ENCODE measurements around the gene REEP1. TPM values are rescaled to one million over a fixed set of nuclear protein-coding genes. Genes with fewer than 3 reads are reported as not detected.

Gene REEP1
- polyA plus RNA-seq, 2 donors, result 2.6 to 2.9 TPM

GRCh38 chr2:86243950-86244733 is 93.3 kb downstream of the REEP1 start:
- Histone ChIP-seq H3K9me3 (ENCODE audit: control insufficient read depth in 2 of 2, insufficient read depth in 1 of 2, low read depth in 1 of 2, low read length in 1 of 2) (no peaks in the 10 kb centered on the region), H3K4me1 (ENCODE audit: control insufficient read depth in 2 of 2, insufficient read depth in 2 of 2, low read length in 1 of 2) (peaks cover 0 to 2% of the 10 kb centered on the region in 2 donors), H3K4me3 (ENCODE audit: low read depth in 1 of 2, low read length in 2 of 2) (no peak overlapping the region), H3K27me3 (ENCODE audit: control insufficient read depth in 1 of 2, insufficient read depth in 2 of 2, low read length in 2 of 2) (no peaks in the 10 kb centered on the region), H3K27ac (ENCODE audit: low read depth in 2 of 2, low read length in 1 of 2) (no peak overlapping the region), H3K36me3 (ENCODE audit: control insufficient read depth in 2 of 2, insufficient read depth in 2 of 2, low read length in 1 of 2) (no peaks in the 10 kb centered on the region)
- WGBS, 2 donors, result 77 to 85% methylated on average over 5 of the region's 5 CpGs

- no peak overlapping the region for H3K4me3 ChIP-seq (ENCODE audit: low read depth in 1 of 2, low read length in 2 of 2)
- 73 to 79% methylated on average over 6 of the region's 6 CpGs for WGBS, 2 donors
- no peaks in the 10 kb centered on the region for H3K27me3 ChIP-seq (ENCODE audit: control insufficient read depth in 1 of 2, insufficient read depth in 2 of 2, low read length in 2 of 2)
- peaks cover 2% of the 10 kb centered on the region in 2 donors for H3K4me1 ChIP-seq (ENCODE audit: control insufficient read depth in 2 of 2, insufficient read depth in 2 of 2, low read length in 1 of 2)
- no peaks in the 10 kb centered on the region for H3K9me3 ChIP-seq (ENCODE audit: control insufficient read depth in 2 of 2, insufficient read depth in 1 of 2, low read depth in 1 of 2, low read length in 1 of 2)
- H3K27ac ChIP-seq (ENCODE audit: low read depth in 2 of 2, low read length in 1 of 2), result no peak overlapping the region
- no peaks in the 10 kb centered on the region for H3K36me3 ChIP-seq (ENCODE audit: control insufficient read depth in 2 of 2, insufficient read depth in 2 of 2, low read length in 1 of 2)
Observed at GRCh38 chr2:86243272-86243671, 94.2 kb downstream of the REEP1 start.

GRCh38 chr2:86241611-86242010 is 95.8 kb downstream of the REEP1 start:
- WGBS, 2 donors, result 67 to 77% methylated on average over 6 of the region's 6 CpGs
- Histone ChIP-seq H3K27me3 (ENCODE audit: control insufficient read depth in 1 of 2, insufficient read depth in 2 of 2, low read length in 2 of 2) (no peaks in the 10 kb centered on the region), H3K9me3 (ENCODE audit: control insufficient read depth in 2 of 2, insufficient read depth in 1 of 2, low read depth in 1 of 2, low read length in 1 of 2) (no peaks in the 10 kb centered on the region), H3K4me3 (ENCODE audit: low read depth in 1 of 2, low read length in 2 of 2) (no peak overlapping the region), H3K36me3 (ENCODE audit: control insufficient read depth in 2 of 2, insufficient read depth in 2 of 2, low read length in 1 of 2) (no peaks in the 10 kb centered on the region), H3K4me1 (ENCODE audit: control insufficient read depth in 2 of 2, insufficient read depth in 2 of 2, low read length in 1 of 2) (peaks cover 2% of the 10 kb centered on the region in 2 donors), H3K27ac (ENCODE audit: low read depth in 2 of 2, low read length in 1 of 2) (no peak overlapping the region)

GRCh38 chr2:86240251-86240650 is 97.2 kb downstream of the REEP1 start:
- Histone ChIP-seq H3K9me3 (ENCODE audit: control insufficient read depth in 2 of 2, insufficient read depth in 1 of 2, low read depth in 1 of 2, low read length in 1 of 2) (no peaks in the 10 kb centered on the region), H3K4me1 (ENCODE audit: control insufficient read depth in 2 of 2, insufficient read depth in 2 of 2, low read length in 1 of 2) (peaks cover 2% of the 10 kb centered on the region in 2 donors), H3K36me3 (ENCODE audit: control insufficient read depth in 2 of 2, insufficient read depth in 2 of 2, low read length in 1 of 2) (no peaks in the 10 kb centered on the region), H3K27ac (ENCODE audit: low read depth in 2 of 2, low read length in 1 of 2) (no peak overlapping the region), H3K4me3 (ENCODE audit: low read depth in 1 of 2, low read length in 2 of 2) (no peak overlapping the region), H3K27me3 (ENCODE audit: control insufficient read depth in 1 of 2, insufficient read depth in 2 of 2, low read length in 2 of 2) (no peaks in the 10 kb centered on the region)
- 94% methylated on average over 14 of the region's 14 CpGs for WGBS, 2 donors

- Histone ChIP-seq H3K4me1 (ENCODE audit: control insufficient read depth in 2 of 2, insufficient read depth in 2 of 2, low read length in 1 of 2) (peaks cover 2% of the 10 kb centered on the region in 2 donors), H3K27me3 (ENCODE audit: control insufficient read depth in 1 of 2, insufficient read depth in 2 of 2, low read length in 2 of 2) (no peaks in the 10 kb centered on the region), H3K9me3 (ENCODE audit: control insufficient read depth in 2 of 2, insufficient read depth in 1 of 2, low read depth in 1 of 2, low read length in 1 of 2) (no peaks in the 10 kb centered on the region), H3K4me3 (ENCODE audit: low read depth in 1 of 2, low read length in 2 of 2) (no peak overlapping the region), H3K27ac (ENCODE audit: low read depth in 2 of 2, low read length in 1 of 2) (no peak overlapping the region), H3K36me3 (ENCODE audit: control insufficient read depth in 2 of 2, insufficient read depth in 2 of 2, low read length in 1 of 2) (no peaks in the 10 kb centered on the region)
- WGBS, 2 donors, result 95 to 98% methylated on average over 8 of the region's 8 CpGs
Observed at GRCh38 chr2:86239745-86240144, 97.7 kb downstream of the REEP1 start.

- no peaks in the 10 kb centered on the region for H3K9me3 ChIP-seq (ENCODE audit: control insufficient read depth in 2 of 2, insufficient read depth in 1 of 2, low read depth in 1 of 2, low read length in 1 of 2)
- no peak overlapping the region for H3K27ac ChIP-seq (ENCODE audit: low read depth in 2 of 2, low read length in 1 of 2)
- no peak overlapping the region for H3K4me3 ChIP-seq (ENCODE audit: low read depth in 1 of 2, low read length in 2 of 2)
- peaks cover 2% of the 10 kb centered on the region in 2 donors for H3K4me1 ChIP-seq (ENCODE audit: control insufficient read depth in 2 of 2, insufficient read depth in 2 of 2, low read length in 1 of 2)
- WGBS, 2 donors, result 75 to 83% methylated on average over 4 of the region's 4 CpGs
- H3K27me3 ChIP-seq (ENCODE audit: control insufficient read depth in 1 of 2, insufficient read depth in 2 of 2, low read length in 2 of 2), result no peaks in the 10 kb centered on the region
- H3K36me3 ChIP-seq (ENCODE audit: control insufficient read depth in 2 of 2, insufficient read depth in 2 of 2, low read length in 1 of 2), result no peaks in the 10 kb centered on the region
Observed at GRCh38 chr2:86239326-86239725, 98.1 kb downstream of the REEP1 start.

- H3K4me3 ChIP-seq (ENCODE audit: low read depth in 1 of 2, low read length in 2 of 2), result no peak overlapping the region
- H3K27ac ChIP-seq (ENCODE audit: low read depth in 2 of 2, low read length in 1 of 2), result no peak overlapping the region
- no peaks in the 10 kb centered on the region for H3K27me3 ChIP-seq (ENCODE audit: control insufficient read depth in 1 of 2, insufficient read depth in 2 of 2, low read length in 2 of 2)
- peaks cover 2% of the 10 kb centered on the region in 2 donors for H3K4me1 ChIP-seq (ENCODE audit: control insufficient read depth in 2 of 2, insufficient read depth in 2 of 2, low read length in 1 of 2)
- H3K36me3 ChIP-seq (ENCODE audit: control insufficient read depth in 2 of 2, insufficient read depth in 2 of 2, low read length in 1 of 2), result no peaks in the 10 kb centered on the region
- WGBS, 2 donors, result 66 to 74% methylated on average over 5 of the region's 5 CpGs
- H3K9me3 ChIP-seq (ENCODE audit: control insufficient read depth in 2 of 2, insufficient read depth in 1 of 2, low read depth in 1 of 2, low read length in 1 of 2), result no peaks in the 10 kb centered on the region
Observed at GRCh38 chr2:86238354-86238753, 99.1 kb downstream of the REEP1 start.

GRCh38 chr2:86237172-86237571 is 100.3 kb downstream of the REEP1 start:
- H3K27ac ChIP-seq (ENCODE audit: low read depth in 2 of 2, low read length in 1 of 2), result no peak overlapping the region
- no peaks in the 10 kb centered on the region for H3K27me3 ChIP-seq (ENCODE audit: control insufficient read depth in 1 of 2, insufficient read depth in 2 of 2, low read length in 2 of 2)
- no peak overlapping the region for H3K4me3 ChIP-seq (ENCODE audit: low read depth in 1 of 2, low read length in 2 of 2)
- WGBS, 2 donors, result 75 to 82% methylated on average over 5 of the region's 5 CpGs
- H3K4me1 ChIP-seq (ENCODE audit: control insufficient read depth in 2 of 2, insufficient read depth in 2 of 2, low read length in 1 of 2), result peaks cover 0 to 2% of the 10 kb centered on the region in 2 donors
- H3K36me3 ChIP-seq (ENCODE audit: control insufficient read depth in 2 of 2, insufficient read depth in 2 of 2, low read length in 1 of 2), result no peaks in the 10 kb centered on the region
- no peaks in the 10 kb centered on the region for H3K9me3 ChIP-seq (ENCODE audit: control insufficient read depth in 2 of 2, insufficient read depth in 1 of 2, low read depth in 1 of 2, low read length in 1 of 2)

GRCh38 chr2:86235196-86235980 is 102.0 kb downstream of the REEP1 start:
- Histone ChIP-seq H3K9me3 (ENCODE audit: control insufficient read depth in 2 of 2, insufficient read depth in 1 of 2, low read depth in 1 of 2, low read length in 1 of 2) (no peaks in the 10 kb centered on the region), H3K4me3 (ENCODE audit: low read depth in 1 of 2, low read length in 2 of 2) (no peak overlapping the region), H3K27me3 (ENCODE audit: control insufficient read depth in 1 of 2, insufficient read depth in 2 of 2, low read length in 2 of 2) (no peaks in the 10 kb centered on the region), H3K4me1 (ENCODE audit: control insufficient read depth in 2 of 2, insufficient read depth in 2 of 2, low read length in 1 of 2) (peaks cover 0 to 2% of the 10 kb centered on the region in 2 donors), H3K36me3 (ENCODE audit: control insufficient read depth in 2 of 2, insufficient read depth in 2 of 2, low read length in 1 of 2) (no peaks in the 10 kb centered on the region), H3K27ac (ENCODE audit: low read depth in 2 of 2, low read length in 1 of 2) (no peak overlapping the region)
- 78 to 85% methylated on average over 12 of the region's 12 CpGs for WGBS, 2 donors
